ENCODE measurements around the gene CHST11.
"Not testable (repeated sequence)": the region's sequence is repeated elsewhere in the genome, so short reads cannot be mapped to it uniquely, and the experiment has no call there.

The CHST11 gene

DNA sequence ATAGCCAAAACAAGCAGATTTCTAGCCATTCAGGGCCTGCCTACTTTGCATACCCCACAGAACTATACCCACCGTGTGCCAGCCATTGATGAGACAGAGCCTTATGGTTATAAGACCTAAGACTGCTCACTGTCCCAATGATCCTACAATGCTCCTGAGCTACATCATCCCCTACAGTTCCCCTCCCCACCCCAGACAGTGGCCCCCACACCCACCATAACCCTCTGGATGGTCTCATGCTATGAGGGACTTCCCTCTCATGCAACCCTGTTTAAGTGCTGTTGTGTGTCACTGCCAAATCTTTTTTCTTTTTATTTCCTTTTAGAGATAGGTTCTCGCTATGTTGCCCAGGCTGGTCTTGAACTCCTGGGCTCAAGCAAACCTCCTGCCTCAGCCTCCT is 75.9 kb downstream of the CHST11 start:
- DNase-seq, result no peak

DNA sequence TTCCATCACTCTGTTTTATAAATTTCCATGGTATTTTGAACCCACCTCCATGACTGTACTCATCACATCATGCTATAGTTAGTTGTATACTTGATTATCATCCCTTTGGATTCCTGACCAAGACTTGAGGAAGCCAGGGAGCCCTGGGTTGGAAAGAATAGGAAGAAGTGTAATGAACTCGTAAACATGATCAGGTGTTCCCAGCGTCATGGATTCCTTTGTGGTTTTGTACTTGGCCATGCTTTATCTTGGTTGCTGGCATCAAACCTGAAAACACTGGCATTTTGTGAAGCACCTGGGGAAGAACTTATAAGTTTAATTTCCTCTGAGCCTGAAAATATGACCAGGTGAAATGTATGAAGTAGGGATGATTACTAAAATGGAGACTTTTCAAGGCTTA is 76.4 kb downstream of the CHST11 start:
- no peak for DNase-seq

DNA sequence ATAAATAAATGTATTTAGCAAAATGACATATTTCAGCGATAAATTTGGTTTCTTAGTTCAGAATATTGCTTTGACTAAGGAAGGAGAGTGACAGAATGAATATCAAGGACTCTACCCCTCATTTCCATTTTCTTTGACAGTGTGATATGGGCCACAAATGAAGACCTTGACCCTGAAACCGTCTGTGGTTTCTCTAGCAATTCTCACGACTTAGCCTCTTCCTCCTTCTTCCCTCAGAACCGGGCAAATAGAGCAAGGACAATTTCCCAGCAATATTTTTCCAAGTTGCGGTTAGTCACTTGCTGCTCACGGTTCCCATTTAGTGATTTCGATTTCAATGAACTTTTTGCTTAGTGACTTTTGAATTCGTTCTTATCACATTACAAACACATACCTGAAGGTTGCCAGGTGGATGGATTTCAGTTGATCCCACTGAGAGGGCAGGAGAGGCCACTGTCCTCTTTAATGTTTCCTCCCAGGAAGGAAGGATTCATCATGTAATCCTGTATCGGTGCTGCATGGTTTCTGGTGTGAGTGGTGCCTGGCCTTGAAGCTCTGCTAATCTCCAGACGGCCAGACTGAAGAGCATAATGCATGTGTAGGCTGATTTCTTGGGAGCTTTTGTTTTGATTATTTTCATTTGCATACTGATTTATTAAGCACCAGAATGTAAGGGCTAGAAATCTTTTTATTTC is 77.6 kb downstream of the CHST11 start:
- DNase-seq, result no peak

DNA sequence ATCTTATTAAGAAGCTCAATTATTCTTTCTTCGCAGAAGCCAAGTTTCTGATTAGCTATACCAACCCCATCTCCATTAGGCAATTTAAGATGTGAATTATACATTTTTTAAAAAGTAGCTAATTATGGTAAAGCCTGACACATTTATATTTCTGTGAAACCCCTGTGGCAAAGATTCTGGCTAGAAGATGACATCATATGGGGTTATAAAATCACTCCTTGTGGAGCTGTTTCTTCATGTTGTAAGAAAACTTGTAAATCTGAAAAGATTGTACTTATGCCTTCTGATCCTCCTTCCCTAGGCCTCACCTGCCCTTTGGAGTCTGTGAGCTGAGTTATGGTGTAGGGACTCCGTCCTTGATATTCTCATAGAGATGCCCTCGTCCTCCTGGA is 78.1 kb downstream of the CHST11 start:
- DNase-seq, result no peak

DNA sequence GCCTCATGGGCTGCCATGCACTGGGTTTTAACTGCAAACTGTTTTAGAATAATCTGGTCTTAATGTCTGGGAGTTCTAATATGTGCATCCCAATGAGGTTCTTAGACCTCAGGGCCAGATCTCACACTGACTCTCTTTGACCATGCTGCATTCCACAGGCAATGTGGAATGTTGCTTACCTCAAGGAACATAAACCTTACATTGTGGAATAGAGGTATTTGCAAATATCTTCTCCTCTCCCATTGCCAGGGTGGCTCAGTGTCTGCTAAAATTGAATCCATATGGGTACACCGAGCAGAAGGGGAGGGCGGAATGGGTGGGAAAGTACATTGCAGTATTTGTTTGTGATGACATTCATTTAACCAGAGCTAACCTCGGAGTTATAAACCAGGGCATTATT is 78.6 kb downstream of the CHST11 start:
- DNase-seq, result no peak

DNA sequence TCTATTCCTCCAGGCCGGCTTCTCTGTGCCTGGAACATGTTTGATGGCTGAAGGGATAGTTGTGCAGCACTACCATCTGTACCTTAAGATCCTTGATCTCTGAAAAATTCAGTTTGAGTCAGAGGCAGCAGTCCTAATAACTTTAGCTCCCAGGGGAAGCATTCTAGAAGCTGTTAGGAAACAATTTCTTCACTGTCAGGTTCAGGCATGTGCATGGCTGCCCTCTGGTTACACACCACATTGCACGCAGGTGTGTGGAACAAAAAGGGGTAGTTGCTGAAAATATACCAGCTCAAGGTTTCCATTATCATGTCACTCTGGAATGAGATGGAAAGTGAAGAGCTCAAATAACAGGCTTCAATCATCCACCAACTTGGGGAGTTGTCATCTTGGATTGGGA is 80.1 kb downstream of the CHST11 start:
- no peak for DNase-seq

DNA sequence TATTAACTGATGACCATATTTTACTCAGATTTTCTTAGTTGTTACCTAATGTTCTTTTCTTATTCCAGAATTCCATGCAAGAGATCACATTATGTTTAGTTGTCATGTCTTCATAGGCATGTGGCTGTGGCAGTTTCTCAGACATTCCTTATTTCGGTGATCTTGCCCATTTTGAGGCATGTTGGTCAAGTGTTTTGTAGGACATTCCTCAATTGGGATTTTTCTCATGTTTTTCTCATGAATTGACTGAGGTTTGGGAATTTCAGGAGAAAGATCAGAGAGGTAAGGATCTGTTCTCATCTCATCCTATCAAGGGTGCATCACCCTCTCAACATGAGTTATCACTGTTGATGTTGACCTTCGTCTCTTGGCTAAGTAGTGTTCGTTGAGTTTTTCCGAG is 81.3 kb downstream of the CHST11 start:
- no peak for DNase-seq

DNA sequence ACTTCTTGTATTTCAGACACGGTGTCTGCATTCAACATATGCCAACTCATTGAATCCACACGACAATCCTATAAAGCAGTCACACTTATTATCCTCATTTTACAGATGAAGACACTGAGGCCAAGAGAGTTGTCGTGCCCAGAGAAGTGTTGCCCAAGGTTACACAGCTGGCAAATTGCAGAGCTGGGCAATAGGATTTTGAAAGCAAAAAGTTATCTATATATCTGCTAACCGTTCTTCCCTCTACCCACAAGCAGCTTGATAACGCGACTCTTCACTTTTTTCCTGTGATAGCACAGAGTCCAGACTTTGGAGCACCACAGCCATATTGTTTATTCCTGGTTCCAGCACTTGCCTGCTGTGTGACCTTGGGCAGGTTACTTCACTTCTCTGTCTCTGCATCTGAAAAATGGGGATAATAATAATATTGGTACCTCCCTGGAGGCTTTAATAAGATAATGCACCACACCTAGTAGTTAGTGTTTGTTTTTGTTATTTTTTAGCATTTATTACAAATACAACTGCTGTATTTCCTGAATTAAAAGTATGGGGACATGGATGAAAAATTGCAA is 82.2 kb downstream of the CHST11 start:
- DNase-seq, result no peak

DNA sequence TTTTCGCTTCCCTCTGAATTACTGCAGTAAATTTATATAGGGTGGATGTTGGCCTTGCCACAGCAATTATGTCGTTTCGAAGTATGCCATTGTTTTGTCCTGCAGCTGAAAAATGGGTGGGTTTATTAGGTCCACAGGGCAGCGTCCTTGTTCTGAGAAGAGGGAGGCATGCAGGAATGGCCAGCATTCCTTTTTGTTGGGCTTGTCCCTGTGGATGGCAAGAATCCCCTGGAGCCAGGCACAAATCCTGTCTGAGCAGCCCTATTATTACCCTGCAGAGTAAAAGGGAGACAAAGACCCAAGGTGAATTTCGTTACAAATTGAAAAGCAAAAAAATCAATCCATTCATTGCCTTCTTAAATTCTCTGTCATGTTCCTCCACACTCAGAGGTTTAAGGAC is 88.1 kb downstream of the CHST11 start:
- DNase-seq, result no peak

DNA sequence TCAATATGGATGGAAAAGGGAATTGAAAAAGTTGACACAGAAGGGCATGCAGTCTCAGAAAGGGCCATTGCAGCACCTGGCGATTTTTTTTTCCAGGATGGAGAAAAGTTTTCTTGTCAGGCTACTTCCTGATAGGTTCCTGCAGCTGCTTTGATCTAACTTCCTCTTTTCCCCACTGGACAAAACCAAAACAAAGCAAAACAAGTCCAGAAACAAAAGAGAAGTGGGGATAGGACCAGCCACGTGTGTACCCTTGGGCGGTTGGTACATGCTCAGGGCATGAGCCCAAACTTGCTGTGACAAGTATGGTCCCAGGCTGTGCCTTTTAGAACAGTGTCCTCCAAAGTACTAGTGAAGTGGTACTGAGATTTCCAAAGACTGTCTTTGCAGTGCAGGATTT is 89.8 kb downstream of the CHST11 start:
- DNase-seq, result no peak

DNA sequence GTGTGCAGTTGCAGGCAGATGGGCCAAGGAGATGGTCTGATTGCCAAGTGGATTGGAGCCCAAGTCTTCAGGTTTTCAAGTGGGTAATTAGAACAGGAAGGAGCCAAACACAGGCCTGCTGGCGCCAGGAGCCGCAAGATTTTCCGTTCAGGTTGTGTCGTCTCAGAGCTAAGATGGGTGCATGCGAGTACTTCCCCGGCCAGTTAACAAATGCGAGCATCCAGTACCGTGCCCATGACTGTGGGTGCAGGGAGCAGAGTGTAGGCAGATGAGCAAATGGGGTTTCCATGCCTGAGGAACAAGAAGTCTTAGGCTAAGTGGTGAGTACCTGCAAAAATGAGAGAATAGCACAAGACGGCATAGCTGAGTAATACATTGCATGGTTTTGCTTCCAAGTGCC is 90.5 kb downstream of the CHST11 start:
- DNase-seq, result no peak

DNA sequence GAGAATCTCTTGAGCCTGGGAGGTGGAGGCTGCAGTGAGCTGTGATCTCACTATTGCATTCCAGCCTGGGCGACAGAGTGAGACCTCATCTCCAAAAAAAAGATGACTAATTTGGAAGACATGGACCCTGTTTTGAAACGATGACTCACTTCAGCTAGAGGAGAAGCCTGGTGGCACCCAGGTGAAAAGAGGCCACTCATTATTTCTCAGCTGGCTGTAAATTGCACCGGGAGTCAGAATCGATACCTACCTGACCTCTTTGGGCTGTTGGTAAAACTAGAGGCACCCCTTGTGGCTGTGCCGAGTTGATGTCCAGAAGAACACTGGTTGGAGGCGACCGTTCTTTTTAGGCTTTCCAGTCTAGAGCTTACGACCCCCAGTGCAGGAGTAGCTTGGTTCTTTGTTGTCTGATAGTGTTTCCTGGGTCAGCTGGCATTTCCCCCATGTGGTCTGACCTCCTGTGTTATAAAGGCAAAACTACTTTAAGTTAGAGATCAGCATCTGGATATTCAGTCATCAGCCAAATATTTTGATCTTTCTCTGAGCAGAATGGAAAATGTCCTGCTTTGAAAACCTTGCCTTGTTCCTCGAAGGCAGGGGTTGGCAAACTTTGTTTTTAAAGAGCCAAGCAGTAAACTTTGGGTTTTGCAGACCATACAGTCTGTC is 93.2 kb downstream of the CHST11 start:
- no peak for DNase-seq

DNA sequence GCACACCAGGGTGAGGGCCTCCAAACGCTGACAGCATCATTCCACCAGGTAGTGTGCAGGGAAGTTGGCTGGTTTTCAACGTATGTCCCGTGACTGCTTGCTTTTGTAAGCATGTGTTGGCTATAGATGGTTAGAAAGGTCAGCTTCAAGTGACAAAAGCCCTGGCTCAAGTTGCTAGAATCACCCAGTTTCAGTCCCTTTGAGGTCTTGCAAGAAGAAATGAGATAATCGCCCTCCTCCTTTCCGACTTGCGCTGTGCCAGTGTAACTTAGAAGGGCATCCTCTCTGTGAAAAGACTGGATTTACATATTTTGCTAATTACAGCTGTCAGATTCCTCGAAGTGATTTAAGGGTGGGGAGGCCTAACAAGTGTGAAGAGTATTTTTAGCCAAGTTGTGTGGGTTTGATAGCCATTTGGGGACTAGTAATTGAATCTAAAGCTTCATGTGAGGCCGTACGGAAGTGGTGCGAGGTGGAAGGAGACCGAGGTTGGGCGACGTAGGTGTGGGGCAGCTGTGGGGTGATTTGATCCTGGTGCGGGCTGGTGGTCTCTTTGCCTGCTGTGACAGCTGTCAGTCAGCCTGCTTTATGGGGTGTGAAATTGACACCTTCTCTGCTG is 94.7 kb downstream of the CHST11 start:
- DNase-seq, result no peak

DNA sequence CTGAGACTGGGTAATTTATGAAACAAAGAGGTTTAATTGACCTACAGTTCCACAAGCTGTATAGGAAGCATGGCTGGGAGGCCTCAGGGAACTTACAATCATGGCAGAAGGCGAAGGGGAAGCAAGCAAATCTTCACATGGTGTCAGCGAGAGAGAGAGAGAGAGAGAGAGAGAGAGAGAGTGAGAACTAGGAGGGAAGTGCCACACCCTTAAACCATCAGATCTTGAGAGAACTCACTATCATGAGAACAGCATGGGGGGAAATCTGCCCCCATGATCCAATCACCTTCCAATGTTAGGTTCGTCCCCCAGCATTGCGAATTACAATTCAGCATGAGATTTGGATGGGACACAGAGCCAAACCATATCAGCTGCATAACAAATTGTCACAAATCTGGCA is 96.7 kb downstream of the CHST11 start:
- DNase-seq, result no peak

DNA sequence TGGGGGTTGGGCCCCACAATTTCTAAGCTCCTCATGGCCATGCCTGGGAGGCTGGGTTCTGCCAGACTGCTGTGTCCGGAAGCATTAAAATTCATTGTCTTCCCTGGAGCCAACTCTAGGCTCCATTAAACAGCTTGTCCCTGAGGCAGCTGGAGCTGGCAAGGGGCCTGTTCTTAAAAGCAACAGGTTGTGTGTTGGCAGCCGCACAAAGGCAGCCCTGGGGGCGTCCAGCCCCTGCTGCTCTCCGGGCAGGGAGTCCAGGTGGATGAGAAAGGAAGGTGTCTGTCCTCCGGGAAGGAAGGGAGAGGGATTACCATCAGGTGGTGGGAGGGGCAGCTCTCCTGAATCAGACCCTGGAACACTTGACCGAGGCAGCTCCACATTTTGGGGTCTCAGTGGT is 98.9 kb downstream of the CHST11 start:
- DNase-seq, result no peak

DNA sequence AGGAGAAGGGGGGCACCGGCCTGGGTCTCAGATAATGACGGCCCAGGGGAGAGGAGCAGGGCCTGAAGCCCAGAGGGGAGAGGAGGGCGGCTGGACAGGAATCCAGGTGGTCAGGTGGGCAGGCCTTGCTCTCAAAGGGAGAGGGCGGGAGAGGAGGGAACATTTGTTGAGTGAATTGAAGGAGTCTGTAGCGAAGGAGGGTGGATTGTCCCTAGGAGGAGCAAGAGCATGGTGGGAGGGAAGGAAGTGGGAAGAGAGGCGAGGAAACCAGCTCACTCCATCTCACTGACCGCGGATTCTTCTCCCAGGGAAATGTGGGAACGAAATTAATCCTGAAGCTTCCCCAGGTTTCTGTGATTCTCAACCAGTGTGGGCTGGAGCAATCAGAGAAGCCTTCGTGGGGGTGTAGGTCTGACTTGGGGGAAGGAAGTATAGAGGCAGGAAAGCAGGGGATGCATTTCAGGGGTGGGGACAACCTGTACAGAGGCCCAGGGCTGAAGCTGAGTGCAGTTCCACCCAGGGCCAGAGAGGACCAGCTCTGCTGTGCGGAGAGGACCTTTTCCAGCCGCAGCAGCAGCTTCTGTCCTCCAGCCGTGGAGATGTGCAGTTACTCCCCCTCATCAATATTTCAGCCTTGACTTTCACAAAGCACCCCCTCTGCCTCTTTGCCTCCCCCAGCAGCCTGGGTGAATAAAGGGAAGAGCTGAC is 100.9 kb downstream of the CHST11 start:
- no peak for DNase-seq

DNA sequence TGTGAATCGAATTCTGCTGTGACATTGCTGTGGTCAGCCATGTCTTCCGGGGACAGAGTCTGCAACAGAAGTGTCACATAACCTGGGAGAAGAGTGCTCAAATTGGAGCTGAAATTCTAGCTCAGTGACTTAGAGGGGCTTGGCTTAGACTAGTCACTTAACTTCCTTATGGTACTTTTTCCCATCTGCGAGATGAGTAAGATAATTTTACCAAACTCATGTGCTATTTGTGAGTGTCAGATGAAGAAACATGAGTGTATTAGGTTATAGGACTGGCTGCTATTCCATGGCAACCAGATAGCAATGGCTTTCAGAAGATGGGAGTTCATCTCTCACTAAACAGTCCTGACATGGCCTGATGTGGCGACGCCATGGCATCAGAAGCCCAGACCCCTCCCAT is 104.1 kb downstream of the CHST11 start:
- no peak for DNase-seq

DNA sequence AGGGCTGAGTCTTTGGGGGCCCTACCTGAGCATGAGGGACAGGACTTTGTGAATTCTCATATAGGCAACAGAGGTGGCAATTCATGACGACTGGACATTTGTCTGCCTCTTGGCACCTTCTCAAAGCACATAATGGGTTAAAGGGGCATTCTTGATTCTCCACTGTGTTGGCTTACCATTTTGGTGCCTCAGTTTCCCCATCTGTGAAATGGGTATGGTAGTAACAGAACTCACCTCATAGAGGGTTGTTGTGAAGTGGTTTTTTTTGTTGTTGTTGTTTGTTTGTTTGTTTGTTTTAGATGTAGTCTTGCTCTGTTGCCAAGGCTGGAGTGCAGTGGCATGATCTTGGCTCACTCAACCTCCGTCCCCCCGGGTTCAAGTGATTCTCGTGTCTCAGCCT is 106.0 kb downstream of the CHST11 start:
- DNase-seq, result no peak

DNA sequence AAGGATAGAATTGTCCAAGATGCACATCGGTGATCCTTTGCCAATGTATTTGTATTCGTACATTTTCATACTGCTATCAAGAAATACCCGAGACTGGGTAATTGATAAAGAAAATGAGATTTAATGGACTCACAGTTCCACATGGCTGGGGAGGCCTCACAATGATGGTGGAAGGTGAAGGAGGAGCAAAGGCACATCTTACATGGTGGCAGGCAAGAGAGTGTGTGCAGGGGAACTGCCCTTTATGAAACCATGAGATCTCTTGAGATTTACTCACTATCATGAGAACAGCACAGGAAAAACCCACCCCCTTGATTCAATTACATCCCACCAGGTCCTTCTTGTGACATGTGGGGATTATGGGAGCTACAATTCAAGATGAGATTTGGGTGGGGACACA is 107.9 kb downstream of the CHST11 start:
- not testable (repeated sequence) for DNase-seq

DNA sequence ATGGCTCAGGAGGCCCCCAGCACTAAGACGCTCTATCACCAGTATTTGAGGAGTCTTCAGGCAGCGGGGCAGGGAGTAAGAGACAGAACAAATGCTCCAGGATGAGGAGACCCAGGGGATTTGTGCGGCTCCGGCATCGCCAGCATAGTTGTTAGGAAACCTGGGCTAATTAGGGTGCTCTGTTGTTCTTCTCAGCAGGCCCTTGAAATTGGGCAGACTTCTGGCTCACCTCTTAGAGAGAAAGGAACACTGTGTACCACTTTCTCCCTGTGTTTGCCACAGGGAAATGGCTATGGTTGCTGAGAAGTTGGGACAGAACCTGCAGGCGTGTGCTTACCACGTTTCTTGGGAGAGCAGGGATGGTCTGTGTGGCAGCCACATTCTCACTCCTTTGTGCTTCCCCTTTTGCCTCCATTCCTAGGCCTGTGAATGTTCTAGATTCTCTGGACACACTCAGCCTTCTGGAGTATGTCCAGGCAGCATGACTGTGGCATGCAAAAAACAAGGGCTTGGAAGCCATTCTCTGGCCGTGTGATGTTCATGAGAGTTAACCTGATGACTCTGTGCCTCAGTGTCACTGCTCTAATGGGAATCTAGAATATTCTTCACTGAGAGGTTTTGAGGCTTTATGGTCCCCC is 109.0 kb downstream of the CHST11 start:
- no peak for DNase-seq

DNA sequence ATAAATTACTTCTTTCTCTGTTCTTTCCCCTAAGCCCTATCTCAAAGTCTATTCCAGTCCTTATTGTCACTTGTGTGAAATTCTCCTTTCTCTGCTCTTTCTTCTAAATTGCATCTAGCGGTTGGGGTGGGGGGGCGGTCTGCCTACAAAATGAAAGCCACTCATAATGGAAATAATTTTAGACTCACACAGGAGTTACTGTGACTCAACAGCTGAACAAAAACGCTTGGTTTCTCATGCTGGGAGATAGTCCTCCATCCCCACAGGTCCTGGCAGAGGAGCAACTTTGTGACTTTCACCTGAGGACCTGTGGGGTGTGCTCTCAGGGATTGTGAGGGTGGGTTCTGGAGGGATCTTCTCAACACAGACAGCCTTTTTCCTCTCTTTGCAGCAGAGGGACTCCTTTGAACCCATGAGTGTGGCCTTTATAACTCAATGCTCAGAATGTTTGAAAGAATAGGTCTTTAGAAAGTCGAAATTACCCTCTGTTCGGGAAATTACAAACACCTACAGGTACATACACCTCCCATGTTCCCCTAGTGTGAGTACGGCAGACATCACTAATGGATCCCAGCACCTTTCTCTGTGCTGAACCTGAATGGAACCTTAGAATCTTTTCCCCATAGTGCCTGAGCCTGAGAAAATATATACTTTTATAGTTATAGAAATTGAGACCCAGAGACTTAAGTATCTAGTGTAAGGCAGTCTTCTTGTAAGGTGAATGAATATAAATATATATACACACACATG is 109.7 kb downstream of the CHST11 start:
- DNase-seq, result peak; percentile 34

DNA sequence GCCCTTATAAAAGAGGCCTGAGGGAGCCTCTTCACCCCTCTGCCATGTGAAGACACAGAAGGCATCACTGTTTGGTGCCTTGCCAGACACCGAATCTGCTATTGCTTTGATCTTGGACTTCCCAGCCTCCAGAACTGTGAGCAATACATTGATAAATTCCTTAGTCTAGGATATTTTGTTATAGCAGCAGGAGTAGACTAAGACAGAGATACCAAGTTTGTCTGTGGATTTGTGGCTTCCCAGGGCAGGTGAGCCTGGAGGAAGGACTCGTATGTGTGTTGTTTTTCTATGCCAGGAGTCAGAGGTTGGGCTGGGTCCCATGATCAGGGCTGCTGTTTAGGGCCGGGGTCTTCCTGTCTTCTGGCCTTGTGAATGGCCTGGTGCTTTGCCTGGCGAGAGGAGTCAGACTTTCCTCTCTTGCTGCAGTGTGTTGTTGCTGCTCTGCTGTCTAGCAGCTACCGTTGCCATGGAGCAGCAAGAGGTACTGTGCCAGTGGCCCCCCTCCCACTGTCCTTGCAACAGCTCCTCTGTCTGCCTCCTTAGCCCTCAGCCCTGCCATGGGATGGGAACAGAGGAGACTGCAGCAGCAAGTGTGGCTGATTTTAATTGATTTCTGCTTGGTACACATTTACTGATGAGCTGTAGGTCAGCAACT is 111.2 kb downstream of the CHST11 start:
- no peak for DNase-seq
